PFSK-1 (cell line): ENCODE measurements around the gene TOP2A.

Experiments
- FOXP2 ChIP-seq: optimal IDR thresholded peaks from 2 replicates; pipeline ENCODE3; 2011; ENCODE audit warnings: borderline replicate concordance, control low read depth, inconsistent platforms; ENCODE audit not compliant: insufficient read depth; ENCODE audit errors: extremely low read length, extremely low read depth
- POLR2AphosphoS5 ChIP-seq: IDR thresholded peaks from 2 replicates; pipeline ENCODE4 v1.6.1; 2012; ENCODE audit warnings: low read depth, mild to moderate bottlenecking, control low read depth, low read length, moderate library complexity
- SIN3A ChIP-seq: IDR thresholded peaks from 2 replicates; pipeline ENCODE4 v1.6.1; 2012; ENCODE audit warnings: mild to moderate bottlenecking, low read length, moderate library complexity, borderline replicate concordance; ENCODE audit not compliant: insufficient read depth
- TAF1 ChIP-seq: IDR thresholded peaks from 2 replicates; pipeline ENCODE4 v1.6.1; 2012; ENCODE audit warnings: low read length, control low read depth, borderline replicate concordance; ENCODE audit not compliant: insufficient read depth
- TF ChIP-seq, protein P1 (sequence below), 2 experiments: IDR thresholded peaks; 2 replicates each; pipeline versions ENCODE4 v1.6.1 to v1.8.0; 2011 to 2012; ENCODE audit warnings: low read depth in 2 of 2, low read length in 2 of 2, control low read depth in 1 of 2, inconsistent platforms in 1 of 2, mild to moderate bottlenecking in 1 of 2, moderate library complexity in 1 of 2; ENCODE audit not compliant: insufficient read depth in 1 of 2

TOP2A gene

GRCh38 chr17:40349477-40349894 is 68.2 kb downstream of the TOP2A start:
- TF ChIP-seq POLR2AphosphoS5 (no peak), FOXP2 (no peak), TAF1 (no peak), SIN3A (no peak)
- TF ChIP-seq, protein P1, sequence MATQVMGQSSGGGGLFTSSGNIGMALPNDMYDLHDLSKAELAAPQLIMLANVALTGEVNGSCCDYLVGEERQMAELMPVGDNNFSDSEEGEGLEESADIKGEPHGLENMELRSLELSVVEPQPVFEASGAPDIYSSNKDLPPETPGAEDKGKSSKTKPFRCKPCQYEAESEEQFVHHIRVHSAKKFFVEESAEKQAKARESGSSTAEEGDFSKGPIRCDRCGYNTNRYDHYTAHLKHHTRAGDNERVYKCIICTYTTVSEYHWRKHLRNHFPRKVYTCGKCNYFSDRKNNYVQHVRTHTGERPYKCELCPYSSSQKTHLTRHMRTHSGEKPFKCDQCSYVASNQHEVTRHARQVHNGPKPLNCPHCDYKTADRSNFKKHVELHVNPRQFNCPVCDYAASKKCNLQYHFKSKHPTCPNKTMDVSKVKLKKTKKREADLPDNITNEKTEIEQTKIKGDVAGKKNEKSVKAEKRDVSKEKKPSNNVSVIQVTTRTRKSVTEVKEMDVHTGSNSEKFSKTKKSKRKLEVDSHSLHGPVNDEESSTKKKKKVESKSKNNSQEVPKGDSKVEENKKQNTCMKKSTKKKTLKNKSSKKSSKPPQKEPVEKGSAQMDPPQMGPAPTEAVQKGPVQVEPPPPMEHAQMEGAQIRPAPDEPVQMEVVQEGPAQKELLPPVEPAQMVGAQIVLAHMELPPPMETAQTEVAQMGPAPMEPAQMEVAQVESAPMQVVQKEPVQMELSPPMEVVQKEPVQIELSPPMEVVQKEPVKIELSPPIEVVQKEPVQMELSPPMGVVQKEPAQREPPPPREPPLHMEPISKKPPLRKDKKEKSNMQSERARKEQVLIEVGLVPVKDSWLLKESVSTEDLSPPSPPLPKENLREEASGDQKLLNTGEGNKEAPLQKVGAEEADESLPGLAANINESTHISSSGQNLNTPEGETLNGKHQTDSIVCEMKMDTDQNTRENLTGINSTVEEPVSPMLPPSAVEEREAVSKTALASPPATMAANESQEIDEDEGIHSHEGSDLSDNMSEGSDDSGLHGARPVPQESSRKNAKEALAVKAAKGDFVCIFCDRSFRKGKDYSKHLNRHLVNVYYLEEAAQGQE (IDR thresholded peaks at IDR 0.05; ENCODE audit: insufficient read depth in 1 of 2, low read depth in 2 of 2, low read length in 2 of 2): no peak

- TF ChIP-seq, protein P1 (IDR thresholded peaks at IDR 0.05; ENCODE audit: insufficient read depth in 1 of 2, low read depth in 2 of 2, low read length in 2 of 2): no peak
- TF ChIP-seq POLR2AphosphoS5 (no peak), SIN3A (no peak), TAF1 (no peak), FOXP2 (no peak)
Observed at GRCh38 chr17:40348562-40349476, 68.9 kb downstream of the TOP2A start.

GRCh38 chr17:40348136-40348504 is 69.6 kb downstream of the TOP2A start:
- no peak for TF ChIP-seq FOXP2
- no peak for TF ChIP-seq SIN3A
- no peak for TF ChIP-seq POLR2AphosphoS5
- no peak for TF ChIP-seq TAF1
- TF ChIP-seq, protein P1 (IDR thresholded peaks at IDR 0.05; ENCODE audit: insufficient read depth in 1 of 2, low read depth in 2 of 2, low read length in 2 of 2): no peak

GRCh38 chr17:40347319-40348135 is 70.2 kb downstream of the TOP2A start:
- TF ChIP-seq, protein P1 (IDR thresholded peaks at IDR 0.05; ENCODE audit: insufficient read depth in 1 of 2, low read depth in 2 of 2, low read length in 2 of 2): no peak
- TF ChIP-seq FOXP2: peak; percentile 20
- no peak for TF ChIP-seq TAF1
- no peak for TF ChIP-seq POLR2AphosphoS5
- TF ChIP-seq SIN3A: no peak
